ENCODE data around the gene DSCAML1.
A peak's percentile ranks its signal among the peaks of the same experiment; 100 is the strongest.

The DSCAML1 gene

DNA sequence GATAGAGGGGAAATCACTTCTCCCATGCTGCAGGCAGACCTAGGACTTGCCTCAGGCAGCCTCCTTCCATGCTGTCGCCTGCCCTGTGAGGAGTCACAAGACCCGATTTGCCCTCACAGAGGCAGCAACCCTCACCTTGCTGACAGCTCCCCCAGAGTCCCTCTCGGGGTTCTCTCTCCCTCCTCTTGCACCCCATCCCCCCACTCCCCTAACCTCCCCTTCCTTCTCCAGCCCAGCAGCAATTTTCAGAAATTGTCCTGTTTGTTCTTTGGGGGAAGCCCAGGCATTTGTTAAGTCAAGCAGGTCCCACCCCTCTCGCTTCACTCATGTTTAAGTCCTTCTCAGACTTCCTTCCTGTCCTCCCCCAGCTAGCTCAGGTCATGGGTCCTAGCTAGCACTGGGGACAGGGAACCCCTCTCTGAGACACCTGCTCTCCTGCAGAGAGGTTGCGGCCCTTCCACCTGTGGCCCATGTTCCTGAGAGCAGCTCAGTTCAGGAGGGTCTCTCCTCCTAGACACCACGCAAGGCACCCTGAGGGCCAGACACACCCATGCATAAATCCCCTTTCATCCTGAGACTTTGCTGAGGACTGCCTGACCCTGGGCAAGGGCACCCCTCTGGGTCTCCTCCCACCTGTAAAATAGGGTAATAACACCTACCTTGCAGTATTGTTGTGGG, 33.8 kb upstream of the DSCAML1 start:
- TF ChIP-seq, protein P1, sequence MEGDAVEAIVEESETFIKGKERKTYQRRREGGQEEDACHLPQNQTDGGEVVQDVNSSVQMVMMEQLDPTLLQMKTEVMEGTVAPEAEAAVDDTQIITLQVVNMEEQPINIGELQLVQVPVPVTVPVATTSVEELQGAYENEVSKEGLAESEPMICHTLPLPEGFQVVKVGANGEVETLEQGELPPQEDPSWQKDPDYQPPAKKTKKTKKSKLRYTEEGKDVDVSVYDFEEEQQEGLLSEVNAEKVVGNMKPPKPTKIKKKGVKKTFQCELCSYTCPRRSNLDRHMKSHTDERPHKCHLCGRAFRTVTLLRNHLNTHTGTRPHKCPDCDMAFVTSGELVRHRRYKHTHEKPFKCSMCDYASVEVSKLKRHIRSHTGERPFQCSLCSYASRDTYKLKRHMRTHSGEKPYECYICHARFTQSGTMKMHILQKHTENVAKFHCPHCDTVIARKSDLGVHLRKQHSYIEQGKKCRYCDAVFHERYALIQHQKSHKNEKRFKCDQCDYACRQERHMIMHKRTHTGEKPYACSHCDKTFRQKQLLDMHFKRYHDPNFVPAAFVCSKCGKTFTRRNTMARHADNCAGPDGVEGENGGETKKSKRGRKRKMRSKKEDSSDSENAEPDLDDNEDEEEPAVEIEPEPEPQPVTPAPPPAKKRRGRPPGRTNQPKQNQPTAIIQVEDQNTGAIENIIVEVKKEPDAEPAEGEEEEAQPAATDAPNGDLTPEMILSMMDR (IDR thresholded peaks at IDR 0.05; ENCODE audit: insufficient read depth, low read depth, low read length, missing control alignments) = no peak
- peak; percentile 25 for DNase-seq (ENCODE audit: low read depth)
- no peak overlapping the region for H3K4me3 ChIP-seq (ENCODE audit: low read depth, low read length)

DNA sequence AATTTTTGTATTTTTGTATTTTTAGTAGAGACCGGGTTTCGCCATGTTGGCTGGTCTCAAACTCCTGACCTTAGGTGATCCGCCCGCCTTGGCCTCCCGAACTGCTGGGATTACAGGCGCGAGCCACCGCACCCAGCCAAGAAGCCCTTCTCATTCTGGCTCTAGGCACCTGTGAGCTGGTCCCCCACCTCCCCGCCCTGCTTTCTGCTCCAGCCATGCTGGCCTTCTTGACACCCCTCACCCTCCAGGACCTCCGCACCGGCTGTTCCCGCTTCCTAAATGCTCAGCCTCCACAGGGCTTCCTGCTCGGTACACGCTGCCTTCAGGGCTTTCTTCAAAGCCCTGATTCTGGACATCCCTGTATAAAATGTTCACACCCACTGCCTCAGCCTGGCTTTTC, 33.1 kb upstream of the DSCAML1 start:
- TF ChIP-seq, protein P1 (IDR thresholded peaks at IDR 0.05; ENCODE audit: insufficient read depth, low read depth, low read length, missing control alignments) = no peak
- no peak overlapping the region for H3K4me3 ChIP-seq (ENCODE audit: low read depth, low read length)
- DNase-seq (ENCODE audit: low read depth) = no peak

DNA sequence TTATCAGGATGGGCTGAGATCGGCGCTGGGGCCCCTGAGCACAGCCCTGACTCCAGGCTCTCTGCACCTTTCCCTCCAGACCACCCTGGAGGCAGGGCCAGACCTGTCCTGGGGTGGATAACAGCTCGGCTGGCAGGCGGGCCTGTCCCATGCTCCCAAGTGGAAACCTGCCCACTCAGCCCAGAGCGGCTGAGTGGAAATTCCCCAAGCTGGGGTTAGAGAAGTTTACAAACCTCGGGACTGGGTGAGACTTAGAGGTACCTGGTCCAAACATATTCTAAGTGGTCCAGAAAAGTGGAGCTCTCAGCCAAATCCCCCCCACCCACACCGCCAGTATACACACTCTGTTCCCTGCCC, 32.3 kb upstream of the DSCAML1 start:
- DNase-seq (ENCODE audit: low read depth) = no peak
- TF ChIP-seq, protein P1 (IDR thresholded peaks at IDR 0.05; ENCODE audit: insufficient read depth, low read depth, low read length, missing control alignments) = no peak
- no peak overlapping the region for H3K4me3 ChIP-seq (ENCODE audit: low read depth, low read length)

DNA sequence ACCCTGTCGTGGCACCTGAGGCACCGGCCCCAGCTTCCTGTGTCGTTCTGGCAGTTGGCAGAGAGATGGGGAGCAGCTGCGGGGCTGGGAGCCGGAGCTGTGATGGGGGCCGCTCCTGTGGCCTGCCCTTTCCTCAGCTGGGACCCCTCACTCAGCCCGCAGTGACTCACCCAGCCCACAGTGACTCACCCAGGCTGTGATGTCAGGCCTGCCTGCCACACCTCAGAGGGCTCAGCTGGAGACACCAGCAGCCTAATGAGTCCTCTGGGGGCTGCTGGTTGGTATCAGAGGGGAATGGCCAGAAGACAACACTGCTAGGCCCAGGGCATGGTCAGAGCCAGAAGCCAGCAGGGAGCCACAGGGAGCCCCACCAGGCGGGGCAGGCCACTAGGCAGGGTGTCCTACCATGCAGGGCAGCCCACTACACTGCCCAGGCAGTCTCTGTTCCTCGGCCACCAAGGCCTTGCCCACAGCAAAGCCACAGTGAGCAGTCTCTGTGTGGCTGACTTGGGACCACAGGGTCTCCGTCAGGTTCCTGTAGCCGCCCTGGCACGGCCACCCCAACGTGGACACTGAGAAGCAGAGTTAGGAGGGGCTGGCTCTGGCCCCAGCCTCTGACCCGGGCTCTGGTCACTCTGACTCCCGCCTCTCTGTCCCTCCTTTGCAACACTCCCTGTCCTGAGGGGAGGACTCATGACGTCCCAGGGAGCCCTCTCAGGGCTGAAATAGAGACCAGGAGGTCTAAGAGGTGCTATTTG, 31.8 kb upstream of the DSCAML1 start:
- no peak overlapping the region for H3K4me3 ChIP-seq (ENCODE audit: low read depth, low read length)
- TF ChIP-seq, protein P1 (IDR thresholded peaks at IDR 0.05; ENCODE audit: insufficient read depth, low read depth, low read length, missing control alignments) = no peak
- peak; percentile 52 for DNase-seq (ENCODE audit: low read depth)

DNA sequence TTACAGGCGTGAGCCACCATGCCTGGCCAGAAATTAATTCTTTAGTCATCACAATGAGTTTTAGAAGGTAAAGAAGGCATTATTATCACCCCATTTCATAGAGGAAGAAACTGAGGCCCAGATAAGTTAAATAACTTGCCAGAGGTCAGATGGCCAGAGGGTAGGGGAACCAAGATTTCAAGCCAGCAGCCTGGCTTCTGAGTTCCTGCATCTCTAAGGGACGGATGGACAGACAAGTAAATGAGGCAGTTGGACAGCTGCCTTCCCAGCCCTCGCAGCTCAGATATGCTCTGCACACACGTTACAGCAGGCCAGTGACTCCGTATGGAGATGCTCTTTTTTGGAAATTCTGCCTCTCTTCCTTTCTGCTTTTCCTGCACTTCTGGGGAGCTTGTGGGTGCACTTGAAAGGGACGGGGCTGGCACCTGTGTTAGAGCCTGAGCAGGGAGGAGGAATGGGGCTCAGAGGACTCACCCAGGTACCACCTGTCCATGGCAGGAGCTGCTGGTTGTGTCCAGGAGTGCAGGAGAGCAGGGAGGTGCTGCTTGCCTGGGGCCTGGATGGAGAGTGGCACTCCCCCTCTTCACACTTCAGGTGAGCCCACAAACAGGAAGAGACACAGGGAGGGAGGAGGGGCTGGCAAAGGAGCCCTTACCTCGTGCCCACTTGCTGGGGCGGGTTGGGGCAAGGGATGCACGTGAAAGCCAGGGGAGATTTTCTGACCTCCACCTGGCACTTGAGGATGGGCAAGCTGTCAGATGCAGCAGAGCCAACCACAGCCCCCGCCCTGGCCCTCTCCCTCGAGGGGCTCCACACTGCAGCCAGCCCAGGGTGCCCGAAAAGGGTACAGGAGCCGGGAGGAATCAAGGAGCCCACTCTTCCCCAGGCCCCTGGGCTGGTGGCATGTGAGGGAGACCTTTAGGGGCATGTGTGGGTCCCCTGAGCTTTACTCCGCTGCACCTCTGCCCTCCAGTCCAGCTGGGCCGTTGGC, 30.8 kb upstream of the DSCAML1 start:
- no peak for DNase-seq (ENCODE audit: low read depth)
- TF ChIP-seq, protein P1 (IDR thresholded peaks at IDR 0.05; ENCODE audit: insufficient read depth, low read depth, low read length, missing control alignments) = no peak
- H3K4me3 ChIP-seq (ENCODE audit: low read depth, low read length) = no peak overlapping the region

- TF ChIP-seq, protein P1 (IDR thresholded peaks at IDR 0.05; ENCODE audit: insufficient read depth, low read depth, low read length, missing control alignments) = no peak
- no peak for DNase-seq (ENCODE audit: low read depth)
- H3K4me3 ChIP-seq (ENCODE audit: low read depth, low read length) = no peak overlapping the region
These were observed 29.8 kb upstream of the DSCAML1 start for GRCh38 chr11:117826832-117827231.

Data from GM12865 (cell line).